ENCODE measurements around the gene NUP98. TPM values are rescaled to one million over a fixed set of nuclear protein-coding genes. Genes with fewer than 3 reads are reported as not detected.
A peak's percentile ranks its signal among the peaks of the same experiment; 100 is the strongest.

Gene NUP98
- polyA plus RNA-seq (ENCODE audit: insufficient read length in 12 of 12) = 10 to 100 TPM in 11 of 12 donors, not detected in 1; 36.0 to 64.0 (median 40.9) TPM
- long read RNA-seq, donor 1, partial matches to known transcripts = 14 of 15 reads
- long read RNA-seq, donor 1, other reads (novel, unspliced or antisense) = 0 of 15 reads
- long read RNA-seq, donor 2, full-length matches to known transcripts = 1 of 9 reads
- long read RNA-seq, donor 2, partial matches to known transcripts = 8 of 9 reads
- long read RNA-seq, donor 2, other reads (novel, unspliced or antisense) = 0 of 9 reads
- long read RNA-seq, donor 3 = 0 reads
- long read RNA-seq, donor 4 = 0 reads
- long read RNA-seq, donor 5 = 0 reads
- long read RNA-seq, donor 6, partial matches to known transcripts = 0 of 1 reads
- long read RNA-seq, donor 6, other reads (novel, unspliced or antisense) = 0 of 1 reads
- long read RNA-seq, donor 7 = 0 reads
- long read RNA-seq, donor 8, partial matches to known transcripts = 10 of 13 reads
- long read RNA-seq, donor 8, other reads (novel, unspliced or antisense) = 0 of 13 reads
- long read RNA-seq, donor 9, partial matches to known transcripts = 0 of 4 reads
- long read RNA-seq, donor 9, other reads (novel, unspliced or antisense) = 0 of 4 reads
- long read RNA-seq, donor 10 = 0 reads
- long read RNA-seq, donor 11, partial matches to known transcripts = 12 of 14 reads
- long read RNA-seq, donor 11, other reads (novel, unspliced or antisense) = 0 of 14 reads

GRCh38 chr11:3797329-3798090, at the start of gene NUP98:
TSS of gene NUP98 (minus strand) at chr11:3797554. CDS start at chr11:3782117, 15,437 bp downstream.
- DNase-seq = peak; percentile 100

GRCh38 chr11:3845670-3846069, 48.3 kb upstream of the NUP98 start:
- no peak for DNase-seq

DNA sequence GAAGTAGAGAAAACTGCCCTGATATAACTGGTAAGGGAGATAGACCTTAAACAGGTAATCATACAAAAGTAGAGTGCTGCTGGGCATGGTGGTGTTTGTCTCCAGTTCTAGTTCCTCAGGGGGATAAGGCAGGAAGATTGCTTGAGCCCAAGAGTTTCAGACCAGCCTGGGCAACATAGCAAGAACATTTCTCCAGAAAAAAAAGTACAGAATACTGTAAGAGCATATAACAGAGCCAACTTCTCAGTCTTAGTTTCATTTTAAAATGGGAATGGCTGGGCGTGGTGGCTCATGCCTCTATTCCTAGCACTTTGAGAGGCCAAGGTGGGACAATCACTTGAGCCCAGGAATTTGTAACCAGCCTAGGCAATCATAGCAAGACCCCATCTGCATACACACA, 47.9 kb upstream of the NUP98 start:
- no peak for DNase-seq

- DNase-seq = no peak
These were observed 46.0 kb upstream of the NUP98 start for GRCh38 chr11:3843326-3843725.

DNA sequence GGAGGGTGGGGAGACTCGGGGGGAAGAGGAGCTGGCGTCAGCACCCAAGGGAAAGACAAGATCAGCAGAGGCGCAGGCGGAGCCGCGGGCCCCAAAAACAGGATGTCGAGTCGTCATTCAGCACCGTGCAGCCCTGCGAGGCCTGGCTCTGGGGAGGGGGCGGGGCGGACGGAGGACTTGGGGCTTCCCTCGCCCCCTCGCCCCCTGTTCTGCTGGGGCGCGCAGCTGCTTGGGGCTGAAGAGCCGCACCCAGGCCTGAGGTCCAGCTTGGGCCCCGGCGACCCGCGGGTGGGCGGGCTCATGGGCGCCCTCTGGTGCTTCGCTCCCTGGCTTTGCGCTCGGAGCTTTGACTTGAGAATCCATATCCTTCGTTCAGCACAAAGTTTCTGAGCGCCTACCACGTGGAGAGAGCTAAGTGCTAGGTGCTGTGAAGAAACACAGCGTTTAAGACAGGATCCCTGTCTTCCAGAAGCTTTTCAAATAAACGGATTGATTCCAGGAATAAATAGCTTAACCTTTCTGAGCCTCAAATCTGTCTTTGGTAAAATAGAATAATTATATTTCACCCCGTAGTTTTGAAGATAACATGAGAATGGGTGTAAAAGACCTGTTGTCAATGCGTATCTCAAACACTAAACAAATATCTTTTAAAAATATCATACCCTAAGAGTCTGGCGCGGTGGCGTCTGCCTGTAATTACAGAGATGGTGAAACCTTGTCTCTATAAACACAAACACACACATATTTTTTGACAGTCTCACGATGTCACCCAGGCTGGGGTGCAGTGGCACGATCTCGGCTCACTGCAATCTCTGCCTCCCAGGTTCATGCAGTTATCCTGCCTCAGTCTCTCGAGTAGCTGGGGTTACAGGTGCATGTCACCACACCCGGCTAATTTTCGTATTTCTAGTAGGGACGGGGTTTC, 44.3 kb upstream of the NUP98 start:
- peak; percentile 87 for DNase-seq

GRCh38 chr11:3840870-3841425, 43.6 kb upstream of the NUP98 start, which contains the start of gene RHOG:
TSS of gene RHOG (minus strand) at chr11:3840959. CDS start at chr11:3828138, 12,821 bp downstream.
- DNase-seq = peak; percentile 85

DNA sequence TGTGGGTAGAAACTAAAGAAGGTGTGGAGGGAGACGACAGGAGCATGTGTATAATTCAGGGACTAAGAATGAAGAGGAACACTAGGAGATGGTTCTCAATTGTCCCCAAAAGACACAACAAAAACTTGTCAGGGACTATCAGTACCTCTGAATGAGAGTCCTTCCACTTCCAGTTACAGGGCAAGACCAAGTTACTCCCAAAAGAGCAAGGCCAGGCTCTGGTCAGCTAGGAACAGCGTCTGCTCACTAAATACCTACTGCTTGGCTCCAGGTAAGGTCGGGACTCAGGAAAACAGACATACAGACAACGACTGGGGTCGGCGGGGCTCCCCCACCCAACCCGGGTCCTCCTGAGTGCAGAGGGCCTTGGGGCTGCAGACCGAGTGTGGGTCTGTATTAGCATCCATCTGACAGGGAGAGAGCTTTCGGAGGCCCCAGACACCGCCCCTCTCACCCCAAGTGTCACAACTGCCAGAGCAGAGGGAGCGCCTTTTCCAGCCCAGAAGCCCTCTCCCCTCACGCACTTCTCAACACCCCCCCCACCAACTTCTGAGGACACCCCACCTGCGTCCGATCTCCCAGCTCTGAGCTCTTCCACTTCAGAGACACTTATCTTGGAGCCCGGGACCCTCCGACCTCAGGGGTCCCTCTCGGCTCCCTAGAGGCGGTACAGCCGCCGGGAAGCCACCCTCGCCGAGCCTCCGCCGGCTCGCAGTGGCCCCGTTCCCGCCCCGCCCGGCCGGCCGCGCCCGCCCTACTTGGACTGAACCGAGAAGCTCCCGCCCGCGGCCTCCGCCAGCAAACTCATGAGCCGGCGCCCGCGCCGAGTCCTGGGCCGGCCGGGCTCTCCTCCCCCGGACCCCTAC, 42.9 kb upstream of the NUP98 start:
- DNase-seq = no peak

DNA sequence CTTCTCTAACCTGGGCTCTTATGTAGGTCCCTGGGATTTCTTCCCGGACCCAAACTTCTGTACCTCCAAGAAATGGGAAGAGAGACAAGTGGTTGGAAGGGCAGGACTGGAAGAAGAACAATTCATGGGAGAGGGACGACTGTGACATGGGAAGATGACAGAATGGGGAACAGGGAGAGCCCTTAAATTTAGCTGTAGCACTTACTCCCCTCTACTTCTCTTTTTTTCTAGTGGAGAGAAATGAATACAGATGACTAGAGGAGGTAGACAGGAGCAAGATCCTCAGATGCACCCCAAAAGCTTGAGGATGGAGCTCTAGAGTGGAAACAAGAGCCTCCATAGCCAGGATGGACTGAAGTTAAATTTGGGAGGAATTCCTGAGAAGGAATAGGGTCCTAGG, 41.1 kb upstream of the NUP98 start:
- no peak for DNase-seq

DNA sequence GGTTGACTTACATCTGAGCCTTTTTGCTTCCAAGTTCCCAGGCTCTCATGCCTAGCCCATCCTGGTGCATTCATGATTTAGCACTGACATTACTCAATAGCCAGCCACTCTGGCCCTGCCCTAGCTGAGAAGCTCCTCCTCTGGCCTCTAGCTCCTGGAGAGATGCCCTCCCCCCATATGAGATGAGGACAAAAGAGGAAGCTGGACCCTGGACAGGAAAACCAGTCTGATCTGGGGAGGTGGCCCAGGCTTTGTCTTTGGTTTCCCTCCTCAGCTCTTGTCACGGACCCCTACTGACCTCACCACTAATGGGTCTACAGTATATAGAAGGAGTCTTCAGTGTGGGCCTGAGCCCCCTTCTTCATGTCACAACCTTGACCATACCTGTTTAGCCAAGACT, 40.4 kb upstream of the NUP98 start:
- no peak for DNase-seq

GRCh38 chr11:3836903-3837302, 39.5 kb upstream of the NUP98 start:
- DNase-seq = no peak

DNA sequence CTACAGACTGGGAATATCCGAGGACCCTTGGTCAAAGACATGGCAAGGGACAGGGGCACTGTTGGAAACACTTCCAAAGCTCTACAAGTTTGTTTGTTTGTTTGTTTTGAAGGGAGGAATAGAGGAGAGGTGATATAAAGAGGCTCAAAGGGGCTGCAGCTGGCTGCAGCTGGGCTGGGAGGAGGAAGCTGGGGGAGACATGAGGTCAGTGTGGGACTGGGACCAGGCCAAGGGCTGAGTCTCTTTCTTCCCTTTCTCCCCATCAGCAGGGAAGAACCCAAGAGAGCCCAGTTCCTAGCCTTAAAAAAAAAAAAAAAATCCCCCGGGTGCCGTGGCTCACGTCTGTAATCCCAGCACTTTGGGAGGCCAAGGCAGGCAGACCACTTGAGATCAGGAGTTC, 38.4 kb upstream of the NUP98 start:
- no peak for DNase-seq

DNA sequence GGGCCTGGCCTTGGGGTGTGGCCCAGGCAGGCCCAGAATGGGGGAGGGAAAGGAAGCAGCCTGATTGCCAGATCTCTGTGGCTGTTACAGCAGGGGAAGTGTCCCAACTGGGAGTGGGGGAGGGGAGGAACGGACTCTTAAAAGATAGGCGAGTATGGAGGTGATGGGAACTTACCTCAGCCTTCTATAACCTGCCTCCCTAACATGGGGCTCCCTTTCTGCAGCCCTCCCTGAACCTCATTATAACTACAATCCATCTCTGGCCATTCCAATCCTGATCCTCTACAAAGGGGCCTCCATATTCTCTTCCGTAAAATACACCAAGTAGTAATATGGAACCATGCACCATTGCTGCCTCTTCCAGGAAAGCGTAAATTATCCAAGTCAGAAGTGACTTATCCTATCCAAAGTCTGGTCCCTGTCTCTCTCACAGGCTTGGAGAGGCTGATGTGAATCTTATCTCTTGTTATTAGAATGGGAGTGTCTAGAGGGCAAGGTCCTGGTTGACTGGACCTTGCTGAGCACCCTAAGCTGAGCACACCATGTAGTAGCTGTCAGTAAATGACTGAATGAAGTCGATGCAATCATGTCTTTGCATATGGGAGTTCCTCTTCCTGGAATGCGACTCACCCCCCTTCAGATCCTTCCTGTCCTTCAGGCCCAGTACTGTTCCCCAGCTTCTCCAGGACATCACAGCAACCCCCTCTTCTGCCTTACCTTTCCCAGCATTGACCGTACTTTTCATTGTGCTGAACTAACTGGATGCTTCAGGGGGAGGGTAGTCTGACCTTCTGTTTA, 37.5 kb upstream of the NUP98 start:
- DNase-seq = no peak

DNA sequence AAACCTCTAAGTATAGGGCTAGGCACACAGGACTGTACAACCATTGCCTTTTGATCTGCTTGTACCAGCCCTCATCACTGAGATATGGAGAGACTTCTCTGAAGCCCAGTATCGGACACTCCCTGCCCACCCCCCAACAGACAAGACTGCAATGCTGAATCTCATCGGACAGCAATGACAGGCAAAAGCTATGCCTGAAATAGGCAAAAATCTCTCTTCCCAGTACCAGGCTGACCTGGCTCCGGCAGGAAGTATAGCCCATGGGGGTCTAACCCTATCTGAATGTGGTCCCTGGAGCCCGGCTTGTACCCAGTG, 37.0 kb upstream of the NUP98 start:
- no peak for DNase-seq

DNA sequence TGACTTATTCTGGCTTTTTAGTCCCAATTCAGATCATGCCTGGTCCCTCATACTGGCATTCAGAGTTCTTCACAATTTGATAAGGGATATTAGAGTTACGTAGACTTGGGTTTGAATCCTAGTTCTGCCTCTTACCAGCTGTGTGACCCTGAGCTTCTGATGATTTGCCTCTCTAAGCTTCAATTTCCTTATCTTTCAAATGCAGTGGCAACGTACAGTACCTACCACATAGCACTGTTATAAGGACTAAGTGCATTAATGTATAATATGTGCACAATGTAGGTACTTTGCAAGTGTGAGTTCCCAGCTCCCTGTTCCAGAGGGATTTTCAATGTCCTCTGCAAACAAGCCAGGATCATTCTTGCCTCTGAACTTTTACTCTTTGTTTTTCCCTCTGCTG, 36.1 kb upstream of the NUP98 start:
- no peak for DNase-seq

DNA sequence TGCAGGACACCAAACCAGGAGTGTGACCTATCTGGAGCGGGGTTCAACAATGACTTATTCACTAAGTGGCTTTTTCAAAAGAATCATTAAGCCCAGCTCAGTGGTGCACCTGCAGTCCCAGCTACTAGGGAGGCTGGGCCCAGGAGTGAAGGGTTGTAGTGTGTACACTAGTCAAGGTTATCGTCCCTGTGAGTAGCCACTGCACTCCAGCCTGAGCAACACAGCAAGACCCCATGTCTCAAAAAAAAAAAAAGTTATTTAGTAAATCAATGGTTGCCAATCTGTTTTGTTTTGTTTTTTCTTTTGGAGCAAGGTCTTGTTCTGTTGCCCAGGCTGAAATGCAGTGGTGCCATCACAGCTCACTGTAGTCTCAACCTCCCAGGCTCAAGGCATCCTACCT, 35.5 kb upstream of the NUP98 start:
- no peak for DNase-seq

DNA sequence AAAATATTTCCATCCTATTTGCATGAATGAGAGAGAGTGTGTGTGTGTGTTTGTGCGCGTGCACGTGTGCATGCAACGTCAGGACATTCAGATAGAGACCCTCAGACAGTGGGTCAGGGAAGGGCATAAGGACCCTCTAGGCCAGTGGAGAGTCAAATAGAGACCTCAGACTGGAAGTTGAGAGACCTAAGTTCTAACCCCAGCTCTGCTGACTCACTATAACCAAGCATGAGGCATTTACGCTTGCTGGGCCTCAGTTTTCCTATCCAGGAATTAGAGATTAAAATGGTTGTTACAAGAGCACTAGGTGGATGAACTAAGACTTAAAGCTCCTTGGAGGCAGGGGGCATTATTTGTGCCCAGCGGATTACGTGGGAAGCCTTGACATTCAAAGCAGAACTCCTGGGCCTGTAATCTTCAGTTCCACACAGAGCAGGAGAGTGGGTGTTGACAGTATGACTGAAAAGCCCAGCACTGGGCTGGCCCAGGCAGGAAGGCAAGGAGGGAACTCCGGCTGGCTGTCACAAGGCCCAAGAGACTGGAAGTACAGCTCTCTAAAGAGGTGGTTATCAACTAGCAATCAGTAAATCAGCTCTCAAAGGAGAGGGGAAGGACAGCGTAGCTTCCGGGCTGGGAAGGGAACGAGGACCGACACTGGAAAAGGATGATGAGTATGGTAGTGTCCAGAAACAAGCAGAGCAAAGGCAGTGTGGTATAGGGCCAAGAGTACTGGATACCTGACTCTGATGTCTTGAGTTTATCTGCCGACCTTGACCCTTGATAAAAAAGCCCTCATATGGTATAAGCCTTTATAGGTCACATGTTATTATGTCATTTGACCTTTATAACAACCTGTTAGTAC, 34.3 kb upstream of the NUP98 start:
- no peak for DNase-seq

DNA sequence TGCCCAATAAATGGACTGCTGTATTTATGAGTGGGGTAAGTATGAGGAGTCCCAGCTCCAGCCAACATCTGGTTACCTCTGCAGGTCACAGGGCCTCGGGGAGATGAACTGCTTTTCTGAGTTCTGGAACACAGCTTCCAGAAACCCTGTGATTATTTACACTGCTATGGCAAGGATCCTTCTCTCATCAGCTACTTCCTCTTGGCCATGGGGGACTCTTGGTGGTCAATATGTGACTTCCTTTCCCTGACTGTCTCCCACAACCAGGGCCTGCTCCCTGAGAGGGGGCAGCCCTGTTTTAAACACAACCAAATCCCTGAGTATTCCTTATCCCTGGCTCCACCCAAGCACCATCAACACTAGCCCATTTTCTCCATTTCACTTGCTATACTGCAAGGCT, 33.4 kb upstream of the NUP98 start:
- no peak for DNase-seq

GRCh38 chr11:3830088-3830487, 32.7 kb upstream of the NUP98 start:
- DNase-seq = no peak
